ENCODE data around the gene CGRRF1. TPM values are rescaled to one million over a fixed set of nuclear protein-coding genes. Genes with fewer than 3 reads are reported as not detected.

Gene CGRRF1, protein sequence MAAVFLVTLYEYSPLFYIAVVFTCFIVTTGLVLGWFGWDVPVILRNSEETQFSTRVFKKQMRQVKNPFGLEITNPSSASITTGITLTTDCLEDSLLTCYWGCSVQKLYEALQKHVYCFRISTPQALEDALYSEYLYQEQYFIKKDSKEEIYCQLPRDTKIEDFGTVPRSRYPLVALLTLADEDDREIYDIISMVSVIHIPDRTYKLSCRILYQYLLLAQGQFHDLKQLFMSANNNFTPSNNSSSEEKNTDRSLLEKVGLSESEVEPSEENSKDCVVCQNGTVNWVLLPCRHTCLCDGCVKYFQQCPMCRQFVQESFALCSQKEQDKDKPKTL
- 10 to 100 TPM in 6 of 8 experiments, 1 to 10 TPM in 2; 8.5 to 21.1 (median 12.0) TPM for total RNA-seq

DNA sequence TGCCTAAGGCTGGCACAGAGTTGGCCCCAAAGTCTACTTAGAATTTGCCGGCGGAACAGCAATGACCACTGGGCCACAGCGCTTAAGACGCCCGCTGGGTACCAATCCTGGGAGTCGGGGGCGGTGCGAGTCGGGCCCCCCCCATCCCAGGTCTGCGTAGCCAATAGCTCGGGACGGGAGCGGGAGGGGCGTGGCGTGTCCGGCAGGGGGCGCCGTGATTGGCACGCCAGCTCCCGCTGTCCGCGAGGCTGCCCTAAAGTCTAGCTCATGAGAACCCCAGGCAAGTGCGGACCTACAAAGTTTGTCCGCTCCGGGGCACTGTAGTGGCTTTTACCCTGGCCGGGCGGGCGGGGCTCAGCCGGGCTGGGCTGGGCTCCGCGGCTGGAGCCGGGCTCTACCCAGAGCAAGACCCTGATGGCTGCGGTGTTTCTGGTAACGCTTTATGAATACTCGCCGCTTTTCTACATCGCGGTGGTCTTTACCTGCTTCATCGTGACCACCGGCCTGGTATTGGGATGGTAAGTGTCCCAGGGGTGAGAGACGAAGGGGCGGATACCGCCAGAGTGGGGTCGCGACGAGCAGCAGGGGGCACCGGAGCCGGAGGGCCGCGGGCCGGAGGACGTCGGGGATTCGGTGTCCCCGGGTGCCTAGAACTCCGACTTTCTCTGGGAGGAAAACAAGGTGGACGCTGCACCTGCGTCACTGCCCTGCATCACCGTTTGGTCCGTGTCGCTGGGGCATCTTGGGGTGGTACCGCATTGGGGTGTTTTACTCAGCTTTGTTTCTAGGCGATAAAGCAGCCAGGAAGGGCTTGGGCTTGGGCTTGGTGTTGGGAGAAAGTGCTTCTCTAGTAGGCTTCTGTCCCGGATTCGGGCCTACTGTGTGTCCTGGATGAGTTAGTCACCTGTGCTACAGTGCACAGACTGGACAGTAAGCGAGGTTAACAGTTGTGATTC, at the start of gene CGRRF1:
CGRRF1 (plus strand) TSS at position 361 of the 956 bp plus-strand sequence; CDS start at position 415, 54 bp downstream.
- 0 to 8% (median 1%) methylated on average over 2 to 14 of the region's 66 CpGs; no CpG with 5 or more reads in 3 of the 10 experiments for WGBS, 10 experiments
- peak within 1 kb of the TSS; percentile 67 to 97 (median 80) for H3K4me3 ChIP-seq
- in situ Hi-C loops (cut with MboI; ENCODE audit: low pct_unique_long_range_greater_than_20kb in 2 of 9, low sequenced_read_pairs in 9 of 9, unreplicated experiment in 9 of 9) = no loop called here
- H3K27ac ChIP-seq = peak within 1 kb of the TSS in 1 of 2 donors; percentile 22
- peak; percentile 96 to 98 (median 98) for ATAC-seq (replicated peaks in 6 of 8)
- H3K4me1 ChIP-seq (replicated peaks in 1 of 2) = peaks cover 6% of the 10 kb centered on the region in 2 donors

DNA sequence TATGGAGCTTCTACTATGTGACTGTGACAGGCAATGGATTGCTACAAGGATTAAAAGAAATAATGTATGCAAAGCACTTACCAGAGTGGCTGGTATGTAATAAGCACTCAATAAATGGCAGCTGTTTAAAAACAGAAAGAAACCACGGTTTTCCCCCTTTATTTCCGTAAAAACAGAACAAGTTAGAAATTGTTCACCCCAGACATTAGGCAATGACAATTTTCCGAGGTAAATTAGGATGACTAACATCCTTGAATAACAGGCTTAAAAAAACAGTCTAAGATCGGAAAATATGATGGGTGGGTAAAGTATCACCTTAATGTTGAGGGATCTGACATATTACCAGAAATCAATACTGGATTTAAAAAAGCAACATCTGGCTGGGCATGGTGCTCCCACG, 47.7 kb upstream of the CGRRF1 start:
- peaks cover 0 to 7% of the 10 kb centered on the region in 2 donors for H3K4me1 ChIP-seq (replicated peaks in 1 of 2)
- WGBS, 10 experiments = 43 to 92% (median 71%) methylated on average over 2 to 5 of the region's 5 CpGs
- no peak overlapping the region for H3K4me3 ChIP-seq
- ATAC-seq (replicated peaks in 6 of 8) = no peak
- in situ Hi-C loops (cut with MboI; ENCODE audit: low pct_unique_long_range_greater_than_20kb in 2 of 9, low sequenced_read_pairs in 9 of 9, unreplicated experiment in 9 of 9) = no loop called here
- no peak overlapping the region for H3K27ac ChIP-seq

DNA sequence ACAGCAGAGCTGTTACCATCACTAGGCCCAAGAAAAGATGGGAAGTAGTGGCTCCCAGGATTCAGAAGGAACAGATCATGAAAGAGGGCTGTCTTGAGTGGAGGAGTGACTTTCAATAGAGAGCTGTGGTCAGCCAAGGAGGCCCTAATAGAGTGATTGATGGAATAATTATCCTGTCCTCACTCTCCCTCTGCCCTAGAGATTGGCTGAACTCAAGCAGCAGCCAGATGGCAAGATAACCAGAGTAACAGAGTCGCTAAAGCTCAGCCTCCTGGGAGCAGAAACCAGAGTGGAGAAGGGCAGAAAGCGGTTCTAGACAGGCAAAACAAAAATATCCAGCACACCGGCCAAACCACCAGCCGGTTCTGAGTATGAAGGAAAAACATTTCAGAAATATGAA, 44.1 kb upstream of the CGRRF1 start:
- H3K4me3 ChIP-seq = no peak overlapping the region
- in situ Hi-C loops (cut with MboI; ENCODE audit: low pct_unique_long_range_greater_than_20kb in 2 of 9, low sequenced_read_pairs in 9 of 9, unreplicated experiment in 9 of 9) = no loop called here
- 40 to 90% (median 79%) methylated on average over 1 to 4 of the region's 4 CpGs; no CpG with 5 or more reads in 5 of the 10 experiments for WGBS, 10 experiments

DNA sequence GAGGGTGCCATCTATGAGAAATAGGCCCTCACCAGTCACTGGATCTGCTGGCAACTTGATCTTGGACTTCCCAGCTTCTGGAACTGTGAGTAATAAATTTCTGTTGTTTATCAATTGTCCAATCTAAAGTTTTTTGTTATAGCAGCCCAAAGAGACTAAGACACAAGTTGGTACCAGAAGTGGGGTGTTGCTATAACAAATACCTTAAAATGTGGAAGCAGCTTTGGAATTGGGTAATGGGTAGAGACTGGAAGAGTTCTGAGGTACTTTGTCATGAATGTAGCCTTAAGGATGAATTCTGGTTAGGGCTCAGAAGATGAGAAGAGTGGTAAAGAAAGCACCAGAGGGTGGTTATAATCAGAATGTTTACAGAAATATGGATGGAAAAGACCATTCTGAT, 42.4 kb upstream of the CGRRF1 start:
- Histone ChIP-seq H3K27ac (no peak overlapping the region), H3K4me3 (no peak overlapping the region), H3K4me1 (replicated peaks in 1 of 2) (peaks cover 0 to 7% of the 10 kb centered on the region in 2 donors)
- no peak for ATAC-seq (replicated peaks in 6 of 8)
- in situ Hi-C loops (cut with MboI; ENCODE audit: low pct_unique_long_range_greater_than_20kb in 2 of 9, low sequenced_read_pairs in 9 of 9, unreplicated experiment in 9 of 9) = no loop called here

More for the DNA sequence above, 44.1 kb upstream of the CGRRF1 start:
- peak in 4 of 8 experiments; percentile 34 to 77 (median 46) for ATAC-seq (replicated peaks in 6 of 8)
- Histone ChIP-seq H3K27ac (no peak overlapping the region), H3K4me1 (replicated peaks in 1 of 2) (peaks cover 0 to 7% of the 10 kb centered on the region in 2 donors)

DNA sequence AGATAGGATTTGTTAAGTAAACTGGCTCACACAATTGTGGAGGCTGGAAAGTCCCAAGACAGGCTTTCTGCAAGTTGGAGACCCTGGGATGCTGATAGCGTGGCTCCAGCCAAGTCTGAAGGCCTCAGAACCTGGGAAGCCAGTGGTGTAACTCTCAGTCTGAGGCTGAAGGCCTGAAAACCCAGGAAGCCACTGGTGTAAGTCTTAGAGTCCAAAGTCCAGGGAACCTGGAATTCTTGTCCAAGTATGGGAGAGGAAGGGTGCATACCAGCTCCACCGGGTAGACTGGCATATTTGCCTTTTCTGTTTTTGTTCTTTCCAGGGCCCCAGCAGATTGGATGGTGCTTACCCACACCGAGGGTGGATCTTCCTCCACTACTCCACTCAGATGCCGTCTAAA, 39.0 kb upstream of the CGRRF1 start:
- Histone ChIP-seq H3K4me3 (no peak overlapping the region), H3K4me1 (replicated peaks in 1 of 2) (peaks cover 0 to 2% of the 10 kb centered on the region in 2 donors), H3K27ac (no peak overlapping the region)
- 90 to 100% (median 100%) methylated on average over 2 to 3 of the region's 4 CpGs; no CpG with 5 or more reads in 5 of the 10 experiments for WGBS, 10 experiments
- ATAC-seq (replicated peaks in 6 of 8) = no peak
- in situ Hi-C loops (cut with MboI; ENCODE audit: low pct_unique_long_range_greater_than_20kb in 2 of 9, low sequenced_read_pairs in 9 of 9, unreplicated experiment in 9 of 9) = no loop called here

DNA sequence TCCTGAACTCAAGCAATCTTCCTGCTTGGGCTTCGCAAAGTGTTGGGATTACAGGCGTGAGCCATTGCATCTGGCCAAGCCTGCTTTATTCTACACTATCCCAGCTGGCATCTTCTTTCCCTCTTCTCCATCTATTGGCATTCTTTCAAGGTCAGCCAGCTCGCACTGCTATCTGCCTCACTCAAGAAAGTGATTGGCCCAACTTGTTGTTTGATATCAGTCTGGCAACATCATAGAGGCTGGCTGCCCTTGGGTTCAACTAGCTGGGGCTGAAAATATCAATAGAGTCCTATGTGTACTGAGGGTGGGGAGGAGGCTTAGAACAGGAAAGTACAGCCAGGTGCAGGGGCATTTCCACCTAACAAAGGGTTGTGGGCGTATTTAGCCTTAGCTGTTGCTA, 38.1 kb upstream of the CGRRF1 start:
- ATAC-seq (replicated peaks in 6 of 8) = peak in 1 of 8 experiments; percentile 9
- Histone ChIP-seq H3K4me1 (replicated peaks in 1 of 2) (no peaks in the 10 kb centered on the region), H3K4me3 (no peak overlapping the region), H3K27ac (no peak overlapping the region)
- in situ Hi-C loops (cut with MboI; ENCODE audit: low pct_unique_long_range_greater_than_20kb in 2 of 9, low sequenced_read_pairs in 9 of 9, unreplicated experiment in 9 of 9) = no loop called here
- 90 to 100% (median 100%) methylated on average over 1 to 4 of the region's 4 CpGs; no CpG with 5 or more reads in 5 of the 10 experiments for WGBS, 10 experiments

DNA sequence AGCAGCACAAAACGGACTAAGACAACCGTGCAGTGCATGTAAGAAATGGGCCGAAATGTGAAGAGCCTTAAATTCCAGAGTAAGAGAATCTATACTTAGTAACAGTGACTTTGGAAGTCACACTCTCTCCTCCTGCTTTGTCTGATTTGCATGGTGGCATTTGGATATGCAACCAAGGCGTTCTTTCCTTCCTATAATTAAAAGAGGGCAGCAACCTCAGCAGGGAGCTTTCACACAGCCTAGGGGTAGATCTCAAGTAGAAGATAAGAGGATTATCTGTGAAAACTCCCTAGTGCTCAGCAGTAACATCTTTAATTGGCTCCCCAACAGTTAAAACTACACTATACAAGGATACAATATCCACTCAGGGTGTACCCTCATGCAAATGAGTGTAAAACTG, 37.4 kb upstream of the CGRRF1 start:
- 77 to 98% (median 93%) methylated on average over 3 to 4 of the region's 4 CpGs; no CpG with 5 or more reads in 4 of the 10 experiments for WGBS, 10 experiments
- no peak overlapping the region for H3K27ac ChIP-seq
- ATAC-seq (replicated peaks in 6 of 8) = peak in 3 of 8 experiments; percentile 57 to 84 (median 66)

DNA sequence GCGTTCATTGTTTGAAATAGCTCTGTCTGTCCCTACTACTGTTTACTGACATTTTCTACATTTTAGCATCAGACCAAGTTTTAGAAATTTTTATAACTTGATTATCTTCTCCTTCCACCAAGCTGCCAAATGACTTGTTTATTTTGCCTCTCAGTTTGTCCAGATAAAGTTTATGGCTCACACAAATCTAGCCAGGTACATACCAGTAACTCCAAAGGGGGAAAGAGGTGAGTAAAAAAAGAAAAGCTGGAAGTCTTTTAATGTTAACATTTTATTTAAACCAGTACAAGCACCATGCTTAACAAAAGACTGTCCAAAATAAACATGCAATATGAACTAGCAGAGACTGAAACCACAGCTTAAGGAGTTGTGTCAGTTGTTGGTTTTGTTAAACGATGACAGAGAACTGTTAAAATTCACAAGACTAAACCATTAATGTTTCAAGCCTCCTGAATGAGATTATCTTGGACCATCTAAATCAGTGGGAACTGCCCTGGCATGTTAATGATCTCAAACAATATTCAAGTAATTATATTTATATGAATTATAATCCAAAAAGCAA, 35.4 kb upstream of the CGRRF1 start:
- 60 to 100% (median 93%) methylated on average over 1 to 2 of the region's 2 CpGs; no CpG with 5 or more reads in 1 of the 10 experiments for WGBS, 10 experiments
- no peak overlapping the region for H3K4me3 ChIP-seq
- ATAC-seq (replicated peaks in 6 of 8) = no peak
- no peaks in the 10 kb centered on the region for H3K4me1 ChIP-seq (replicated peaks in 1 of 2)
- in situ Hi-C loops (cut with MboI; ENCODE audit: low pct_unique_long_range_greater_than_20kb in 2 of 9, low sequenced_read_pairs in 9 of 9, unreplicated experiment in 9 of 9) = no loop called here
- no peak overlapping the region for H3K27ac ChIP-seq

More for the DNA sequence above, 37.4 kb upstream of the CGRRF1 start:
- H3K4me3 ChIP-seq = no peak overlapping the region
- in situ Hi-C loops (cut with MboI; ENCODE audit: low pct_unique_long_range_greater_than_20kb in 2 of 9, low sequenced_read_pairs in 9 of 9, unreplicated experiment in 9 of 9) = no loop called here
- H3K4me1 ChIP-seq (replicated peaks in 1 of 2) = no peaks in the 10 kb centered on the region

DNA sequence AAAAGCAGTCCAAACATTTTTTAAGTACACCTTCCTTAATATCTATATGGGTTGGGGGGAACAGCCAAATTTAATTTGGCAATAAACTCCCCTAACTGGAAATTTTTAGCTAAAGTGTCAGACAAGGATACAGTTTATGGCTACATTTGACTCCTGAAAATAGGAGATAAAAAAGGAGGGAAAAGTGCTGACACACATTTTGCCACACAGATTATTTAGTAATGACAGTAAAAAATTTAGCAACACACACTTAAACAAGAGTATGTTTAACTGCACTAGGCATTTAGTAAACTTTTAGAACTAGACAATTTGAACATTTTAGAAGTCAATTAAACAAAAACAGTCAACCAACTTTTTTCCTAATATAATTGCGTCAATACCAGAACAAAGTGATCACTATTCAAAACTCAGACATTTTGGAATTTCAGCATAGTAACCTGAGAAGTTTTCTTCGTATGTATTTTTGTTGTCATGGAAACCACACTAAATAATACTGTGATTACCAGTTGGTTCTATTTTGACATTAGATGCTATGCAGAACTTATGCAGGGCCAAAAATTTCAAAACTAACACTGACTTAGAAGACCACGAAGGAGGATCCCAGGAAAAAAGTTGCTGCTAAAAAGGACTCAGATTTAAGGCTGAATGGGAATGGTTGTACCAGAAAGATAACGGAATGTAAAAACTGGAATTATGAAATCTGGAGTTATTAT, 34.4 kb upstream of the CGRRF1 start:
- Histone ChIP-seq H3K4me3 (no peak overlapping the region), H3K27ac (no peak overlapping the region), H3K4me1 (replicated peaks in 1 of 2) (no peaks in the 10 kb centered on the region)
- 49 to 95% (median 86%) methylated on average over 2 to 4 of the region's 4 CpGs for WGBS, 10 experiments
- in situ Hi-C loops (cut with MboI; ENCODE audit: low pct_unique_long_range_greater_than_20kb in 2 of 9, low sequenced_read_pairs in 9 of 9, unreplicated experiment in 9 of 9) = no loop called here
- peak in 2 of 8 experiments; percentile 48 to 52 for ATAC-seq (replicated peaks in 6 of 8)

DNA sequence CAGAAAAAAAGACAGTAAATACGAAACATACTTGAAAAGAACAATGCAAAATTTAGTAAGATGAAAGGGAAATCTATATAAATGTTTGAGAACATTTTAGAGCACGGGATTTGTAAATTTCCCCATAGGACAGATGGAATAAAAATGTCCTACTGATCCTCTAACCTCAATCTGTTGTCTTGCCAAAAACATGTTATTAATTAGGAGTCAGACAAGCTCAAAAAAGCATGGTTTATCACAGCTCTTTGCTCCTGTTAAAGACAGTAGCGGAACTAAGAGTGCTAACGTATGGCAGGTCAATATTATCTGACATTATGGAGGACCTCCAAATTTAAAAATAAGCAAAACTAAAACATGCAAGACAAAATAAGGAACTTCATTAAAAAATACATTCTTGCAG, 33.8 kb upstream of the CGRRF1 start:
- ATAC-seq (replicated peaks in 6 of 8) = no peak
- in situ Hi-C loops (cut with MboI; ENCODE audit: low pct_unique_long_range_greater_than_20kb in 2 of 9, low sequenced_read_pairs in 9 of 9, unreplicated experiment in 9 of 9) = no loop called here
- WGBS, 10 experiments = 25 to 100% (median 93%) methylated on average over 3 to 4 of the region's 4 CpGs
- H3K4me1 ChIP-seq (replicated peaks in 1 of 2) = no peaks in the 10 kb centered on the region
- no peak overlapping the region for H3K4me3 ChIP-seq
- H3K27ac ChIP-seq = no peak overlapping the region

DNA sequence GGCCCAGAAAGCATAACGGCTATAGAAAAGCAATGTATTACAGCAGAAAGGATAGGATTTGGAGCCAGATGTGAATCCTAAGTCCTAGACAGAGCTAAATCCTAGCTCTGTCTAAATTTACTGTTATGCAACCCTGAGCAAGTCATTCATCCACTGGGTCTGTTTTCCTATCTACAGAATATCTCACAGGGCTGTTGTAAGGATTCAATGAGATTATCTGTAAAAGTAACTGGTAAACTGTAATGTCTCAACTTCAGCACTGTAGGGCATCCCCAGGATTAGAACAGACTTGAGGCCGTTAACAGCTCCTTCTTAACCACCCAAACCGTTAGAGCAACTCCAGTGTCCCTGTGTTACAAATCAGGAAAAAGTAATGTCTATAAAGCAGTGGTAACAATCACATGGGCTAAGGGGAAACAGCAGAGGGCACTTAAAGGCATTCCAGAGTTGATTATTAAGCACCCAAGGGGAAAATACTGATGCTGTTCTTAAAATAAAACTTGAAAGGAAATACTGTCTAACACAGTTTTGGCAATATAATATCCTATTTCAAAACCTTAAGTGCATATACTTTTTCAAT, 31.0 kb upstream of the CGRRF1 start:
- in situ Hi-C loops (cut with MboI; ENCODE audit: low pct_unique_long_range_greater_than_20kb in 2 of 9, low sequenced_read_pairs in 9 of 9, unreplicated experiment in 9 of 9) = no loop called here
- Histone ChIP-seq H3K27ac (no peak overlapping the region), H3K4me1 (replicated peaks in 1 of 2) (no peaks in the 10 kb centered on the region), H3K4me3 (no peak overlapping the region)
- no peak for ATAC-seq (replicated peaks in 6 of 8)
- WGBS, 10 experiments = 0 to 92% (median 73%) methylated on average over 1 to 3 of the region's 3 CpGs; no CpG with 5 or more reads in 1 of the 10 experiments
